K562 (cell line): ENCODE measurements around the gene AMIGO1. TPM values are rescaled to one million over a fixed set of nuclear protein-coding genes. Genes with fewer than 3 reads are reported as not detected.

Experiments used
- HIVEP1 ChIP-seq: fragments of 250-450 bp; sonication (Bioruptor Pico); IDR thresholded peaks from 2 replicates; pipeline ENCODE4 v1.4.0; 2020; ENCODE audit warnings: mild to moderate bottlenecking
- IFI16 ChIP-seq: fragments of 250-450 bp; sonication (Bioruptor Pico); IDR thresholded peaks from 2 replicates; pipeline ENCODE4 v2.1.2; 2022; ENCODE audit warnings: mild to moderate bottlenecking, inconsistent platforms
- MAZ ChIP-seq, 2 experiments: fragments of 450-650 bp in 1 of 2; sonication (generic) in 1 of 2; formaldehyde crosslinking; IDR thresholded peaks in 1 of 2; conservative IDR thresholded peaks in 1 of 2; 2 replicates each; pipeline versions ENCODE4 v1.4.0 to v1.5.0; 2020; ENCODE audit warnings: mild to moderate bottlenecking in 1 of 2, missing genetic modification reagents in 1 of 2
- NR2C2 ChIP-seq, 2 experiments: fragments of 200-800 bp in 1 of 2; sonication (Bioruptor generic) in 1 of 2; sonication (generic) in 1 of 2; formaldehyde crosslinking in 1 of 2; IDR thresholded peaks; 2 replicates each; pipeline versions ENCODE4 v1.6.1 to v1.8.0; 2016 to 2022; ENCODE audit warnings: mild to moderate bottlenecking in 1 of 2, missing compliant biosample characterization in 1 of 2, missing genetic modification characterization in 1 of 2, missing genetic modification reagents in 1 of 2
- ZFPM2 ChIP-seq: fragments of 250-450 bp; sonication (Bioruptor Pico); IDR thresholded peaks from 2 replicates; pipeline ENCODE4 v1.5.1; 2022; ENCODE audit warnings: mild to moderate bottlenecking
- polyA plus RNA-seq, 8 experiments: library from polyadenylated mRNA; depleted of rRNA in 4 of 8; stranded (reverse) in 5 of 8; unstranded in 3 of 8; fragments of >200 nt; fragmentation: Nextera tagmentation in 2 of 8; fragmentation: Illumina TruSeq in 1 of 8; extraction: Ambion mirVana in 2 of 8; extraction: Trizol in 1 of 8; gene quantifications; 2 replicates each; pipeline versions ENCODE4 v1.2.1 to v1.2.3, GENCODE V29; 2011 to 2014; ENCODE audit warnings: inconsistent platforms in 1 of 8, missing spikeins in 1 of 8
- total RNA-seq, 7 experiments: library from RNA; depleted of rRNA in 6 of 7; stranded (reverse); fragments of >200 nt in 6 of 7; fragmentation: Illumina TruSeq in 2 of 7; extraction: Trizol in 2 of 7; gene quantifications; 2 replicates each; pipeline versions ENCODE4 v1.2.1 to v1.2.3, GENCODE V29; 2011 to 2021; ENCODE audit warnings: low replicate concordance in 1 of 7
- TF ChIP-seq, protein P1 (sequence below), 2 experiments: fragments of 450-650 bp in 1 of 2; sonication (generic) in 1 of 2; formaldehyde crosslinking in 1 of 2; IDR thresholded peaks in 1 of 2; conservative IDR thresholded peaks in 1 of 2; 2 replicates each; pipeline versions ENCODE4 v1.6.1 to v1.8.1; 2016 to 2023; ENCODE audit warnings: mild to moderate bottlenecking in 2 of 2, moderate library complexity in 2 of 2, inconsistent platforms in 1 of 2, missing genetic modification reagents in 1 of 2
- TF ChIP-seq, protein P2 (sequence below): sonication (generic); formaldehyde crosslinking; IDR thresholded peaks from 2 replicates; pipeline ENCODE4 v1.8.0; 2023; ENCODE audit warnings: missing genetic modification reagents, mild to moderate bottlenecking, borderline replicate concordance
- TF ChIP-seq, protein P3 (sequence below): fragments of 450-650 bp; IDR thresholded peaks from 2 replicates; pipeline ENCODE4 v1.6.1; 2016; ENCODE audit warnings: borderline replicate concordance
- TF ChIP-seq, protein P4 (sequence below): sonication (generic); IDR thresholded peaks from 2 replicates; pipeline ENCODE4 v1.6.1; 2016
- TF ChIP-seq, protein P5 (sequence below), 3 experiments: fragments of 200-800 bp in 1 of 3; fragments of 250-450 bp in 1 of 3; fragments of 450-650 bp in 1 of 3; sonication (Bioruptor Pico) in 1 of 3; sonication (Bioruptor generic) in 1 of 3; formaldehyde crosslinking in 1 of 3; IDR thresholded peaks; 2 replicates each; pipeline versions ENCODE4 v1.6.1 to v1.8.0; 2016 to 2022; ENCODE audit warnings: mild to moderate bottlenecking in 2 of 3, missing genetic modification characterization in 2 of 3, missing compliant biosample characterization in 1 of 3, moderate library complexity in 1 of 3

AMIGO1 gene
- total and polyA plus RNA-seq, 9 of the 15 experiments (the other 6 are each of a cell fraction or from before 2014, with no cell fraction given), result 0.24 to 1.0 (median 0.54) TPM

DNA sequence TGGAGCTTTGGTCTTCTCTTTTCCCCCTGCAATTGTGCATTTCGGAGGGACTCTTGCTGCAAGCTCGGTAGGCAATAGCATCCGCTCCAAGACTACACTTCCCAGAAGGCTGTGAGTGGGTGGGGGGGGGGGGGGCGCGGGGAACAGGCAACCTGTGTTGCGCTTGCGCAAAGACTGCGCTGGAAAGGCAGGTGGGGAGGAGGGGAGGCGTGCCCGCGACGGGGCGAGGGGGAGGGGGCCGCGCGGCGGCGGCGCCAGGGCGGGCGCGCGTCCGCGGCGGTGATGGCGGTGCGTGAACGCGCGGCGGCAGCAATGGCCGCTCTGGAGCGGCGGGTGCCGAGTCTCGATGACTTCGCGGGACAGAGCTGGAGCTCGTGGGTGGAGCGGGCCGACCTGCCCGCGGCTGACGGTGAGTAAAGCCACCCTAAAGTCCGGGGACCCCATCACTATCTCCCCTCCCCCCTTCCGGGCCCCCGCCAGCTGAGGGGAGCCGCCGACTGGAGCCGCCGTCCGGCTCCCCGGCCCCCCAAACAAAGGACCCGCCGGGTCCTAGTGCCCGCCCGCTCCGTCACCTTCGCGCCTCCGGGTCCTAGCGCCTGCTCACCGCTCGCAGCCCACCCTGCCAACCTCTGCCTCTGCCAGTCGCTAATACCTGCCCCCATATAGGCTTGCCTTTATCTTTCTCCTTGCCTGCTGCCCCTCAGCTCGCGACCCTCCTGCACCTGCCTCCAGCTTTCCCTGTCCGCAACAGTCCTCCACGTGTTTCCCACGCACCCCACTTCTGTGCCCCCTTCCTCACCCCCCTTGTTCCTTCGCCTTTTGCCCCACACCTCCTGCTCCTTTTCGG lies 25.6 kb downstream of the AMIGO1 start, which contains the start of gene ATXN7L2 (continued):
- TF ChIP-seq, protein P1, sequence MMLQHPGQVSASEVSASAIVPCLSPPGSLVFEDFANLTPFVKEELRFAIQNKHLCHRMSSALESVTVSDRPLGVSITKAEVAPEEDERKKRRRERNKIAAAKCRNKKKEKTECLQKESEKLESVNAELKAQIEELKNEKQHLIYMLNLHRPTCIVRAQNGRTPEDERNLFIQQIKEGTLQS (IDR thresholded peaks at IDR 0.05), result no peak; the same call in 1 of the 2 replicates
- TF ChIP-seq, protein P1 (CRISPR knock-in tag; conservative IDR thresholded peaks at IDR 0.05), result no peak
- TF ChIP-seq HIVEP1 (CRISPR knock-in tag) (peak; percentile 68; the same call in 1 of the 2 replicates), MAZ (CRISPR knock-in tag; conservative IDR thresholded peaks at IDR 0.05 in 1 of 2, IDR thresholded peaks at IDR 0.05 in 1 of 2) (peak; percentile 97 to 98; a peak in 3 of 4 replicates), ZFPM2 (CRISPR knock-in tag) (peak; percentile 47; the same call in 1 of the 2 replicates), IFI16 (CRISPR knock-in tag) (no peak), NR2C2 (CRISPR knock-in tag; IDR thresholded peaks at IDR 0.05) (peak; percentile 81; the same call in 1 of the 2 replicates), NR2C2 (tag; IDR thresholded peaks at IDR 0.05) (peak; percentile 82)
- TF ChIP-seq, protein P2, sequence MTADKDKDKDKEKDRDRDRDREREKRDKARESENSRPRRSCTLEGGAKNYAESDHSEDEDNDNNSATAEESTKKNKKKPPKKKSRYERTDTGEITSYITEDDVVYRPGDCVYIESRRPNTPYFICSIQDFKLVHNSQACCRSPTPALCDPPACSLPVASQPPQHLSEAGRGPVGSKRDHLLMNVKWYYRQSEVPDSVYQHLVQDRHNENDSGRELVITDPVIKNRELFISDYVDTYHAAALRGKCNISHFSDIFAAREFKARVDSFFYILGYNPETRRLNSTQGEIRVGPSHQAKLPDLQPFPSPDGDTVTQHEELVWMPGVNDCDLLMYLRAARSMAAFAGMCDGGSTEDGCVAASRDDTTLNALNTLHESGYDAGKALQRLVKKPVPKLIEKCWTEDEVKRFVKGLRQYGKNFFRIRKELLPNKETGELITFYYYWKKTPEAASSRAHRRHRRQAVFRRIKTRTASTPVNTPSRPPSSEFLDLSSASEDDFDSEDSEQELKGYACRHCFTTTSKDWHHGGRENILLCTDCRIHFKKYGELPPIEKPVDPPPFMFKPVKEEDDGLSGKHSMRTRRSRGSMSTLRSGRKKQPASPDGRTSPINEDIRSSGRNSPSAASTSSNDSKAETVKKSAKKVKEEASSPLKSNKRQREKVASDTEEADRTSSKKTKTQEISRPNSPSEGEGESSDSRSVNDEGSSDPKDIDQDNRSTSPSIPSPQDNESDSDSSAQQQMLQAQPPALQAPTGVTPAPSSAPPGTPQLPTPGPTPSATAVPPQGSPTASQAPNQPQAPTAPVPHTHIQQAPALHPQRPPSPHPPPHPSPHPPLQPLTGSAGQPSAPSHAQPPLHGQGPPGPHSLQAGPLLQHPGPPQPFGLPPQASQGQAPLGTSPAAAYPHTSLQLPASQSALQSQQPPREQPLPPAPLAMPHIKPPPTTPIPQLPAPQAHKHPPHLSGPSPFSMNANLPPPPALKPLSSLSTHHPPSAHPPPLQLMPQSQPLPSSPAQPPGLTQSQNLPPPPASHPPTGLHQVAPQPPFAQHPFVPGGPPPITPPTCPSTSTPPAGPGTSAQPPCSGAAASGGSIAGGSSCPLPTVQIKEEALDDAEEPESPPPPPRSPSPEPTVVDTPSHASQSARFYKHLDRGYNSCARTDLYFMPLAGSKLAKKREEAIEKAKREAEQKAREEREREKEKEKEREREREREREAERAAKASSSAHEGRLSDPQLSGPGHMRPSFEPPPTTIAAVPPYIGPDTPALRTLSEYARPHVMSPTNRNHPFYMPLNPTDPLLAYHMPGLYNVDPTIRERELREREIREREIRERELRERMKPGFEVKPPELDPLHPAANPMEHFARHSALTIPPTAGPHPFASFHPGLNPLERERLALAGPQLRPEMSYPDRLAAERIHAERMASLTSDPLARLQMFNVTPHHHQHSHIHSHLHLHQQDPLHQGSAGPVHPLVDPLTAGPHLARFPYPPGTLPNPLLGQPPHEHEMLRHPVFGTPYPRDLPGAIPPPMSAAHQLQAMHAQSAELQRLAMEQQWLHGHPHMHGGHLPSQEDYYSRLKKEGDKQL, result no peak
- TF ChIP-seq, protein P3, sequence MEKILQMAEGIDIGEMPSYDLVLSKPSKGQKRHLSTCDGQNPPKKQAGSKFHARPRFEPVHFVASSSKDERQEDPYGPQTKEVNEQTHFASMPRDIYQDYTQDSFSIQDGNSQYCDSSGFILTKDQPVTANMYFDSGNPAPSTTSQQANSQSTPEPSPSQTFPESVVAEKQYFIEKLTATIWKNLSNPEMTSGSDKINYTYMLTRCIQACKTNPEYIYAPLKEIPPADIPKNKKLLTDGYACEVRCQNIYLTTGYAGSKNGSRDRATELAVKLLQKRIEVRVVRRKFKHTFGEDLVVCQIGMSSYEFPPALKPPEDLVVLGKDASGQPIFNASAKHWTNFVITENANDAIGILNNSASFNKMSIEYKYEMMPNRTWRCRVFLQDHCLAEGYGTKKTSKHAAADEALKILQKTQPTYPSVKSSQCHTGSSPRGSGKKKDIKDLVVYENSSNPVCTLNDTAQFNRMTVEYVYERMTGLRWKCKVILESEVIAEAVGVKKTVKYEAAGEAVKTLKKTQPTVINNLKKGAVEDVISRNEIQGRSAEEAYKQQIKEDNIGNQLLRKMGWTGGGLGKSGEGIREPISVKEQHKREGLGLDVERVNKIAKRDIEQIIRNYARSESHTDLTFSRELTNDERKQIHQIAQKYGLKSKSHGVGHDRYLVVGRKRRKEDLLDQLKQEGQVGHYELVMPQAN, result peak; percentile 97
- TF ChIP-seq, protein P4, sequence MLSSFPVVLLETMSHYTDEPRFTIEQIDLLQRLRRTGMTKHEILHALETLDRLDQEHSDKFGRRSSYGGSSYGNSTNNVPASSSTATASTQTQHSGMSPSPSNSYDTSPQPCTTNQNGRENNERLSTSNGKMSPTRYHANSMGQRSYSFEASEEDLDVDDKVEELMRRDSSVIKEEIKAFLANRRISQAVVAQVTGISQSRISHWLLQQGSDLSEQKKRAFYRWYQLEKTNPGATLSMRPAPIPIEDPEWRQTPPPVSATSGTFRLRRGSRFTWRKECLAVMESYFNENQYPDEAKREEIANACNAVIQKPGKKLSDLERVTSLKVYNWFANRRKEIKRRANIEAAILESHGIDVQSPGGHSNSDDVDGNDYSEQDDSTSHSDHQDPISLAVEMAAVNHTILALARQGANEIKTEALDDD, result no peak
- TF ChIP-seq, protein P5, sequence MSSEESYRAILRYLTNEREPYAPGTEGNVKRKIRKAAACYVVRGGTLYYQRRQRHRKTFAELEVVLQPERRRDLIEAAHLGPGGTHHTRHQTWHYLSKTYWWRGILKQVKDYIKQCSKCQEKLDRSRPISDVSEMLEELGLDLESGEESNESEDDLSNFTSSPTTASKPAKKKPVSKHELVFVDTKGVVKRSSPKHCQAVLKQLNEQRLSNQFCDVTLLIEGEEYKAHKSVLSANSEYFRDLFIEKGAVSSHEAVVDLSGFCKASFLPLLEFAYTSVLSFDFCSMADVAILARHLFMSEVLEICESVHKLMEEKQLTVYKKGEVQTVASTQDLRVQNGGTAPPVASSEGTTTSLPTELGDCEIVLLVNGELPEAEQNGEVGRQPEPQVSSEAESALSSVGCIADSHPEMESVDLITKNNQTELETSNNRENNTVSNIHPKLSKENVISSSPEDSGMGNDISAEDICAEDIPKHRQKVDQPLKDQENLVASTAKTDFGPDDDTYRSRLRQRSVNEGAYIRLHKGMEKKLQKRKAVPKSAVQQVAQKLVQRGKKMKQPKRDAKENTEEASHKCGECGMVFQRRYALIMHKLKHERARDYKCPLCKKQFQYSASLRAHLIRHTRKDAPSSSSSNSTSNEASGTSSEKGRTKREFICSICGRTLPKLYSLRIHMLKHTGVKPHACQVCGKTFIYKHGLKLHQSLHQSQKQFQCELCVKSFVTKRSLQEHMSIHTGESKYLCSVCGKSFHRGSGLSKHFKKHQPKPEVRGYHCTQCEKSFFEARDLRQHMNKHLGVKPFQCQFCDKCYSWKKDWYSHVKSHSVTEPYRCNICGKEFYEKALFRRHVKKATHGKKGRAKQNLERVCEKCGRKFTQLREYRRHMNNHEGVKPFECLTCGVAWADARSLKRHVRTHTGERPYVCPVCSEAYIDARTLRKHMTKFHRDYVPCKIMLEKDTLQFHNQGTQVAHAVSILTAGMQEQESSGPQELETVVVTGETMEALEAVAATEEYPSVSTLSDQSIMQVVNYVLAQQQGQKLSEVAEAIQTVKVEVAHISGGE (CRISPR knock-in tag; IDR thresholded peaks at IDR 0.05), result peak in 2 of 3 experiments; percentile 35 to 83; a peak in 2 of 6 replicates
